ENCODE measurements around the gene ATP5ME.

GRCh38 chr4:712093-712492, 38.0 kb upstream of the ATP5ME start:
- TF ChIP-seq CTCF (IDR thresholded peaks at IDR 0.05) (no peak), POLR2A (IDR thresholded peaks at IDR 0.05) (no peak)

Data from esophagus squamous epithelium (tissue), 4 donors.